Measurements from ENCODE around the gene BATF2.
A peak's percentile ranks its signal among the peaks of the same experiment; 100 is the strongest.
"Not testable (repeated sequence)": the region's sequence is repeated elsewhere in the genome, so short reads cannot be mapped to it uniquely, and the experiment has no call there.

The BATF2 gene

GRCh38 chr11:65013130-65013887 lies 16.5 kb upstream of the BATF2 start:
- peak; percentile 32 for DNase-seq

DNA sequence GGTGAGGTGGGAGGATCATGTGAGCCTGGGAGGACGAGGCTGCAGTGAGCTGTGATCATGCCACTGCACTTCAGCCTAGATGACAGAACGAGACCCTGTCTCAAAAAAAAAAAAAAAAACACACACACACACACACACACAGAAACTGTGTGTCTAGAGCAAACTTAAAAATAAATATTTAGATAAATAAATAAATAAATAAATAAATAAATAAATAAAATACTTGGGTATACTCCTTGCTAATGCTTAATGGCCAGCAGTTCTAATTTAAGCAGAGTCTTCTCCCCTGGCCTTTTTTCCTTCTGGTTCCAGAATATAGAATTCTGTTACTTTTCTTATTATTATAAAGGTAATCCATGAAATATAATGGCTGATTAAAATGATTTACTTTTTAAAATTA lies 12.1 kb upstream of the BATF2 start:
- no peak for DNase-seq

DNA sequence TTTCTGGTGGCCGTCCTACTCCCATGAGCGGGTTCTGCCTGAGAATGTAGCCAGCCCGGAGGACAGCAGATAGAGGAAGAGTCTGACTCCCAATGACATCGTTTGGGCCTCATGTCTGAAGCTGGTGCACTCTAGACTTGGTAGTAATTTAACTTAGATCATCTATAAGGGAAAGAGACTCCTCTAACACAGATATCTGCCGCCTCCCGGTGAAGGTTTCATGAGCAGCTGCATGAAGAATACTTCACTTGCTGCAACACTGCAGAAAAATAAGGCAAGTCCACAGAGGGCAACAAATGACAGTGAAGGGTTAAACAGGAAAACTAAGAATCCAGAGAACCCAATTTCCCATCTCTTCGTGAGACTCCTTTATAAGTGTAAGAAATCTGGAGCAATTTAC lies 11.2 kb upstream of the BATF2 start:
- DNase-seq, result no peak

DNA sequence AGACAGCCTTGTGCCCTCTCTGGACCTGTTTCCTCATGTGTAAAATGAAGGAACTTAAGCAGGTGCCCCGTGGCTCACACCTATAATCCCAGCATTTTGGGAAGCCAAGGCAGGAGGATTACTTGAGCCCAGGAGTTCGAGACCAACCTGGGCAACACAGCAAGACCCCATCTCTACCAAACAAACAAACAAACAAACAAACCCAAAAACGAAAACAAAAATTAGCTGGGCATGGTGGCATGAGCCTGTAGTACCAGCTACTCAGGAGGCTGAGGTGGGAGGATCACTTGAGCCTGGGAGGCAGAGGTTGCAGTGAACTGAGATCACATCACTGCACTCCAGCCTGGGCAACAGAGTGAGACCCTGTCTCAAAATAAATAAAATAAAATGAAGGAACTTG lies 7.2 kb upstream of the BATF2 start:
- DNase-seq, result not testable (repeated sequence)

- no peak for DNase-seq
These were observed 6.5 kb upstream of the BATF2 start for GRCh38 chr11:65003282-65003681.

DNA sequence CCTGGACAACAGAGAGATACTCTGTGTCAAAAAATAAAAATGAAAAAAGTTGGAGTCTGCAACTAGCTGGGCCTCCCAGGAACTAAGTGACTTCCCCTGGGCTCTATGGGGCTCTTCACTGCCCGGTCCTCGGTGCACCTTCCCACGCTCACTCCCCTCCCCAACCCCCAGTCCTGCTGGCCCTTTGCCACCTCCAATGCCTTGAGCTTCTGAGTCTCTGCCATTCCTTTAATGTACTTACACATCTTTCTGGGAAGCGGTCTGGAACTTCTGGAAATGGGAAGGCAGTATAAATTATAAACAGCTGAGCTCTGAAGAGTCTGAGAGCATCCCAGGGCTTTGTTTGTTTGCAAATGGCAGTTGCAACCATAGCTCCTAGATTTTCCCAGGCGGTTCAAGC lies 5.9 kb upstream of the BATF2 start:
- no peak for DNase-seq

- DNase-seq, result no peak
These were observed 2.7 kb upstream of the BATF2 start for GRCh38 chr11:64999478-64999877.

DNA sequence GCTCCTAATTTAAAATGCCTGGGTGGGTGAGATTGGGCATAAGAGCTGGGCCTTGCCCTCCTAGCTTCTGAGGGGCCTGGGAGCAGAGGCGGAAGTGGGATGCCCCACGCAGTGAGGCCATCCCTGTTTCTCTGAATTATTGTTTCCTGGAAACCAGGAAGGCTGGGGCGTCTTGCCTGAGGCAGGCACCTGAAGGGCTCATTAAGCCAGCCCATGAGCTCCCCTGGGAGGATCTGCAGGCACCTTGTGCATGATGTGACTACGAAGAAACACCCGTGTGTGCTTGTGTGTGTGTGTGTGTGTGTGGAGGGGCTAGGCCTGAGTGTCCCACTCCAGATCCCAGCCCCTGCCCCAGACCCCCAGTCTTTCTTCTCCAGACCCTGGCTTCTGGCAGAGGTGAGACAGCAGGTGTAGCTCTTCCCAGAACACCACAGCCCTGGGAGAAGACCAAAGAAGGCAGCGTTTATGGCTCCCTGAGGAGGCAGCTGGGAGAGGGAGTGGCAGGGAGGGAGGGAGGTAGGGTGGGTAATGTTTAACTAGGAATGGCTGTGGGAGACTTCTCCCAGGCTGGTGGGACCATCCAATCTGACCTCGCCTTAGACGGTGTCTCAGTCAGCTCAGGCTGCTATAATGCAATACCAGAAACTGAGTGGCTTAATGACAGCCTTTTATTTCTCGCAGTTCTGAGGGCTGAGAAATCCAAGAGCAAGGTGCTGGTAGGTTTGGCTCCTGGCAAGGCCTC lies 2.1 kb upstream of the BATF2 start:
- DNase-seq, result no peak

DNA sequence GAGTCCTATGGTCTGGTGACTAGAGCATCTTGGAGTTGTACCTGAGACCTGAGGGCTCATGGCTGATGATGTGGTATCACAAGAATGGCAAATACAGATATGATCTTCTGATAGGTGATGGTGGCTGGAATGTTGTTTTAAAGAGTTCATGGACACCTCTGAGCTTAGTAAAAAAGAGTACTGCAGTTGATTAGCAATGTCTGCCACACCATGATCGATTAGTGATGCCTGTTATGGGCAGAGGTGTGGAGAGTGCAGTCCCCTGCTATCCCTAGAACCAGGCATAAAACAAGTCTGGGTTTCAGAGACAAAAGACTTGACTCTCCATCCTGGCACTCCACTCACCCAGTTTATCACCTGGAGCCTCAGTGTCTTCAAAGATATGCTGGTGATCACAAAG lies 1.4 kb upstream of the BATF2 start:
- no peak for DNase-seq

DNA sequence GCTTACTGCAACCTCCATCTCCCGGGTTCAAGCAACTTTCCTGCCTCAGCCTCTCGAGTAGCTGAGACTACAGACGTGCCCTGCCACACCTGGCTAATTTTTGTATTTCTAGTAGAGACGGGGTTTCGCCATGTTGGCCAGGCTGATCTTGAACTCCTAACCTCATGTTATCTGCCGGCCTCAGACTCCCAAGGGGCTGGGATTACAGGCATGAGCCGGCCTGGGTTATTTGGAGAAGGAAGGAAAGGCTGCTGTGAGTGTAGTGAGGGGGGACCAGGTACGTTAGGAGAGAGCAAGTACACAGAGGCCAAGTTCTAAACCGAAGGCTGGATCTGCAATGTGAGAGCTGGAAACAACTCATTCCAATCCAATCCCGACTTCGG lies 453 bp downstream of the BATF2 start:
- DNase-seq, result no peak

DNA sequence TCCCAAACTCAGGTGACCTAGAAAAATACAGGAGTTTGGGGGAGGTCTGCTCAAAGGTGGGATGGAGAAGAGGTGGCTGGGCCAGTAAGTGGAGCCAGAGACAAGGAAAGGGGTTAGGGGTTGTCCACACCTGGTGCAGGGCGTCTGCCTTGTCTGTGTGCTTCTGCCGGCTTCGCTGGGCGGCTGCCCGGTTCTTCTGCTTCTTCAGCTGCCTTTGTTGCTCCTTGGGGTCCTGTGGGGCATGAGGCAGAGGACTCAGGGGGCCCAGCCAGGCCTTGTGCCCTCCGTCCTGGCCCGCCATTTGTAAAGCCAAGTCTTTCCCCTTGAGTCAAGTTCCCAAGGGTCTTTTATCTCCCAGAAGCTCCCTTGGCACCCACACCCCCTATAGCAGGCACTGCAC lies 2.5 kb downstream of the BATF2 start:
- no peak for DNase-seq

GRCh38 chr11:64990222-64990923 lies 6.4 kb downstream of the BATF2 start:
- DNase-seq, result no peak

GRCh38 chr11:64989416-64989815 lies 7.4 kb downstream of the BATF2 start:
- DNase-seq, result no peak

DNA sequence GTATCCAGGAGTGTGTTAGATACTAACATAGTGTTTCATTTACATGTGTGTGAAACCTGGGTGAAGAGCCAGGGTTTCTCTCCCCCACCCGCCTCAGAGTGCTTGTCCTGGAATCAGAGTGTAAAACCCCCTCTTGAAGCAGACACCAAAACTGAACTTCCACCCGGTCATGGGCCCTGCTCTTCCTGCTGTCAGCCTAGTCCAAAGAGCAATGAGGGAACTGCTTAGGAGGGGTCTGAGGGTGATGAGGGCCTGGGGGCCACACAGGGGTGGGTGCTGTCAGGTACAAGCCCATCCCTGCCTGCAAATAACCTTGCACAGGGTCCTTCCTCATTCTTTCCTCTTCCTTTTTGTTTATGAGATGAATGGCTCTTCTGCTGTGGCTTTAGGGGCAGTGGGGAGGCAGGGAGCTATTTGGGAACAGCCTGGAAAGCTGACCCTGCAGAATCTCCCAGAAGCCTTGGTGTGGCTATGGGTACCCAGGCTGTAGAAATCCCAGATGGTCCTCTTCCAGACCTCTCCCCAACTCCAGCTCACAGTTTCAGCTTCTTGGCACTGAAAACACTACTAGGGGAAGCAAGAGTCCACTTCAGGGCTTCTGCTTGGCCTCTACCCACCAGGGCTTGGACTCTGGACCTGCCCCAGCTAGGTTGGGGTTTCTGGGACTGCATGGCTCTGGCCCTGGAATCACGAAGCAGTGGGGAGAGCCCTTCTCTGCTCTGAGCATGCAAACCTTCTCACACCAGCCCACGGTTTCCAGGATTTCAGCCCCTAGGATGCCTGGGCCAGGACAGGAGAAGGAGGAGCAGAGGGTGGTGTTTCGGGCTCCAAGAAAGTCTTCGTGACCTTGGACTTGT lies 8.5 kb downstream of the BATF2 start:
- no peak for DNase-seq

DNA sequence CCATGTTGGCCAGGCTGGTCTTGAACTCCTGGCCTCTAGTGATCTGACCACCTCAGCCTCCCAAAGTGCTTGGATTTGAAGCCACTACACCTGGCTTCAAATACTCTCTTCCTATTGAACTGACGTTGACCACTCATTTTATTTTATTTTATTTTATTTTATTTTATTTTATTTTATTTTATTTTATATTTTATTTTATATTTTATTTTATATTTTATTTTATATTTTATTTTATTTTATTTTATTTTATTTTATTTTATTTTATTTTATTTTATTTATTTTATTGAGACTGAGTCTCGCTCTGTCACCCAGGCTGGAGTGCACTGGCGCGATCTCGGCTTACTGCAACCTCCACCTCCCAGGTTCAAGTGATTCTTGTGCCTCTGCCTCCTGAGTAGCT lies 13.4 kb downstream of the BATF2 start:
- not testable (repeated sequence) for DNase-seq

DNA sequence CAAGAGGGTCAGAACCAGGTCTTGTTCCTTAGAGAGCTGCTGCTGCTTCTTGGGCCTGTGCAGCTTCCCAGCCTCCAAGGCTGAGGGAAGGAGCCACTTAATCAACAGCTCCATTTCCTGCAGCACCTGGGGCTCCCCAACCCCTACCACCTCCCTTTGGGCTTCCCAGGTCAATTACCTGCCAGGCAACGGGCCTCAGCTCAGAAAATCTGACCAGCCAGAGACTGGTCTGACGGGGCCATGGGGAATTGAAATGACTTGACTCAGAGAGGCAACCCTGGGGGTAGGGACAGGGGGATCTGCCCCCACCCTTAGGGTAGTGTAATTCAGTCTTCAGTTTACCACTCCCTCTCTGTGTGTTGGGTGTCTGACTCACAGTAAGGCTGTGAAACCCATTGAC lies 20.1 kb downstream of the BATF2 start:
- no peak for DNase-seq

- DNase-seq, result no peak
These were observed 22.6 kb downstream of the BATF2 start for GRCh38 chr11:64974124-64974523.

- DNase-seq, result no peak
These were observed 25.1 kb downstream of the BATF2 start, which contains the start of gene MAJIN for GRCh38 chr11:64971421-64972233. TSS of gene MAJIN (minus strand) at chr11:64972108. CDS start at chr11:64959405, 12,703 bp downstream.

DNA sequence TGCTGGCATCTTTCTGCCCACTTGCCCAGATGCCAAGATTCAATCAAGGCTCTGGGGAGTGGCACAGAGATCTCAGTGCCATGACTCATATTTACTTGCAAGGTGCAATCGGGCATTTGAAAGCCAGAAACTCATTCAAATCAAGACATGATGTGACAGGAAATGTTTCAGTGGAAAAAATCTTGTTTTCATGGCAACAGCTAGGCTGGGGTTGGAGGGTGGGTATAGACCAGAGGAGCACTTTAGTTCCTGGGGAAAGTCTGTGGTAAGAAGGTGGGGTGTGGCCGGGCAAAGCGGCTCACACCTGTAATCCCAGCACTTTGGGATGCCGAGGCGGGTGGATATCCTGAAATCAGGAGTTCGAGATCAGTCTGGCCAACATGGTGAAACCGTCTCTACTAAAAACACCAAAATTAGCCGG lies 26.0 kb downstream of the BATF2 start:
- no peak for DNase-seq

DNA sequence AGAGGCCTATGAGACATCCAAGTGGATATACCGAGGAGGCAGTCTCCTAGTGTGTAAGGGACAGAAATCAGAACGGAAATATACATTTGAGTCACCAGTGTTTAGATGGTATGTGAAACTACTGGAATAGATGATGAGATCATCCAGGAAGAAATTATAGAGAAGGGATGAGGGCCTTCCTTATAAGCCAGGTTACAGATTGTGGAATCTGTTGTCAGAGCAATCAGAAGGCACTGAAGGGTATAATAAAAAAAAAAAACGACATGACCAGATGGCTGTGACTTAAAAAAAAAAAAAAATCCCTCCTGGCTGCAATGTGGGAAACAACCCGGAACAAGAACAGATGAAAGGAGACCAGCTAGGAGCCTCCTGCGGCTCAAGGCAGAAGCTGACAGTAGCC lies 27.6 kb downstream of the BATF2 start:
- DNase-seq, result no peak

DNA sequence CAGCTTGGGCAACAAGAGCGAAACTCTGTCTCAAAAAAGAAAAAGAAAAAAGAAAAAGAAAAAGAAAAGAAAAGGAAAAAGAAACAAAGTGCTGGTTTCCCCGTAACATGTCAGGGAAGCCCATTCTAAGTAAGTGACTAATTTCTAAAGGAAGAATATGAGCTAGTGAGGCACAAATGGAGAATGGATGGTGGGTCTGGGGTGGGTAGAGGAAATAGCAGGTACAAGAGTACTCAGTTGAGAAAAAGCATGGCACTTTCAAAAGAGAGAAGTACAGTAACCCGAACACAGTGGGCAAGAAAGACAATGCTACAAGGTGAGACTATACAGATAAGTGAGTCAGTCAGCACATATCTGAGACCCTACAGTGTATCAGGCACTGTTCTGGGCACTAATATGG lies 29.4 kb downstream of the BATF2 start:
- no peak for DNase-seq

DNA sequence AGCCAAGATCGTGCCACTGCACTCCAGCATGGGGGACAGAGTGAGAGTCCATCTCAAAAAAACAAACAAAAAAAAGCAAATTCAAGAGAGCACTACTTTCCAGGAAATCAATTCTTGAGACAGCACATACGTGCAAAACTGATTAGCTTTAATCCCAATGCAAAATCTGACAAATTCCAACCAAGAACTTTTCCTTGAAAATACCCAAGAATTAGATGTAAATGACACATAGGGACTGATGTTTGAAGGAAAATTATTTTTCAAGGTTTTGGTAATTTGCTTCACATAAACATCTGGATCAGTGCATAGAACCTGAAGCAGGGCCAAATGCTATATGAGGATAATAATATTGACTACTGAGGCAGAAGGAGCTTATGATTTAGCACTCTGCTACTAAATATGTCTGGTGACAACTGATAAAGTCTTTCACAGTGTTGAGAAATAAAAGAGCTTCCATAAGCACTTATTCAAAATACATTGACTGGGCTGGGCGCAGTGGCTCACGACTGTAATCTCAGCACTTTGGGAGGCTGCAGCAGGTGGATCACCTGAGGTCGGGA lies 33.6 kb downstream of the BATF2 start:
- DNase-seq, result no peak
